HG03521 (cell line): Measurements from ENCODE around the gene NEDD4L.

Source experiments
- ATAC-seq: cut with Tn5 transposase; IDR thresholded peaks from one replicate; pipeline ENCODE4 v1.9.1; 2021; ENCODE audit warnings: mild to moderate bottlenecking, moderate library complexity; ENCODE audit not compliant: unreplicated experiment

Gene NEDD4L

DNA sequence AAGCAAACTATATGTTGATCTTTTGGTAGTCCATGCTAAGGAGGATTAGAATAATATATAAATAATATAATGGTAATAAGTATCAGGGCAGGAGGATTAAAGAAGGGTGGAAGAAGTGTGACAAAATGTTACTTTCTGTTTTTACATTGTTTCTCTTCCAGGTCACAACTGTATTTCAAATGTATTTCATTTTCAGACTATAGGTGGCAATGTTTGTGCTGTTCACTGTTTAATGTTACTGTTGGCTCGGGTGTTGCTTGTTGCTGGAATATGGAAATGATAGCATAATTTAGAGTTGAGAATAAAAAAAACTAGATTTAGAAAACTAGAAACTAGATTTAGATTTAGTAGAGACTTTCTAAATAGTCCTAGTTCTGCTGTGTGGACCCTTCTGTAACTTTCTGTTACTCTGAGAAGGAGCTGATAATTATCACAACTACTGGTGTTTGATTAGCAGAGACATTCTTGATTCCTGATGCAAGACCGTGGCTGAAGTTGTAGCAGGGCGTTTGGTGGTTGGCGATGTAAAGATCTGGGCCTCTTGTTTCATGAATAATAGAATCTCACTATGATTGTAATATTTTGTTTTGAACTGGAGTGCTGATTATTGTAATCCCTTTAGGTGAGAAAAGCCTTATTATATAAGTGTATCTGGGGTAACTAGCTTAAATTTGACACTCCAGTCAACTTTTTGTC, 7.9 kb downstream of the NEDD4L start:
- ATAC-seq = no peak

DNA sequence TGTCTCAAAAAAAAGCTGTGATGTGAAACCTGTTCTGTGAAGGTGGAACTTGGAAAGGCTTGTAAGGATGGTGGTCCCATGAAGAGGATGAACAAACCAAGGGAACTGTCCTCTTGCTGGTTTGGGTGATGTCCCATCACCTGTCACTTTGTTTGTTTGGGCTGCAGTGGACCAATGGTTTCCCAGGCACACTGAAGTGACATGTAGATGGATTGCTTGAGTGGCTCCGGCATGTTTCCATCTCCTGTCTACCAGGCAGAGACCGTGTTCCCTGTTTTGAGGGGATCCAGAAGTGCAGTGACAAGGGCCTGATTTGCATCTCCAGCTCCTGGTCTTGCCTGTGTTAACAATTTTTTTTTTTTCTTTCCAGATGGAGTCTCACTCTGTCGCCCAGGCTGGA, 8.9 kb downstream of the NEDD4L start:
- ATAC-seq = no peak

DNA sequence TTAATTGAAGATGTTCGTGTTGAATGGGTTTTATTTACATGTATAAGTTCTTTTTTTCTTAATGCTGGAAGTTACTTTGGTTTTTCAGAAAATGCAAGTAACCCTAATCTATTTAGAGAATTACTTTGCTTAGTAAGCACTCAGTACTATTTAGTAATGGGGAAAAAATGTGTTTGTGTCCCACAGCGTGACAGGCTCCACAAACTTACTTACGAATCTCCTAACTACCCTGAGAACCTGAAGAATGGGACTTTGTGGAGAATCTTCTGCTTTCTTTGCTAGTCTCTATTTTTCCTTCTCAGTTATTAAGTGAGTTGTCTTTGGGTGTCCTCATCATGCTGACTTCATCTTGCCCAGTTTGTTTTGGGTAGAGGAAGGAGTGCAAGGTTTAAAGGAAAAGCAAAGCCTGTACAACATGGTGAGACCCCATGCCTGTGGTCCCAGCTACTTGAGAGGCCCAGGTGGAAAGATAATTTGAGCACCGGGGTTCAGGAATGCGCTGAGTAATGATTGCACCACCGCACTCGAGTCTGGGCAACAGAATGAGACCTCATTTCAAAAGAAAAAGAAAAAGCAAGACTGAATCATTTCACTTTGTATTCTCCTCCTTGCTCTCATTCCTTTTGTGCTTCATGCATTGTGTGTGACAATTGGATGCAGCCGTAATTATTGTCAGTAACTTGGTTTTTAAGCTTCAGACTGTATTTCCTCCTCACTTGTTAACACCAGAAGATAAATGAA, 10.2 kb downstream of the NEDD4L start:
- ATAC-seq = no peak

DNA sequence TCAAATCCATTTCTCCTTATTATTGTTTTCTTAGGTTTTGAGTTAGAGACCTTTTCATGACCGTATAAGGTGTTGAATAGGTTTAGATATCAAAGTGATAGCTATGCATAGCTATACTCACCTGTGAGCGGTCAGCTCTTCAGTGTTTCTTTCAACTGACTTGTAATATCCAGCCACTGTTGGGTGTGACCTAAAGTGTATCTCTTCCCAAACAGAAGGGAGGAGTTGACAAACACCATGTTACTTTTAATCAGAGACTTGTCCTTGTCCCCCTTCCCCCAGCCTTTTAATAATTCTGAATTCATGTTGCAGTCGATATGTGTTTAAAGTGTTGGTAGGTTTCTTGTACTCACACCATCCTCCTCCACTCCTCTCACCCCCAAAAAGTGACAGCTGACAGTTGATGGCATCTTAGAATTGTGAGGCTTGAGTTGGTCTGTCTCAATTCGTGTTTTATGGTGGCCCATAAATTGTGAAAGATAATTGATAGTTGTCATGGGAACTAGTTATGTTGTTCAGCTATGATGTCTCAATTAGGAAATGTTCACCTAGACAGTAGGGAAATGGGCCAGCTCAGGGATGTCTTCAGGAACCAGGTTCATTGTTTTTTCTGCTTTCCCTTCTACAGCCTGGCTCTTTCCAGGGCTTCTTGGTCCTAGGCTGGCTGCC, 12.0 kb downstream of the NEDD4L start:
- no peak for ATAC-seq

DNA sequence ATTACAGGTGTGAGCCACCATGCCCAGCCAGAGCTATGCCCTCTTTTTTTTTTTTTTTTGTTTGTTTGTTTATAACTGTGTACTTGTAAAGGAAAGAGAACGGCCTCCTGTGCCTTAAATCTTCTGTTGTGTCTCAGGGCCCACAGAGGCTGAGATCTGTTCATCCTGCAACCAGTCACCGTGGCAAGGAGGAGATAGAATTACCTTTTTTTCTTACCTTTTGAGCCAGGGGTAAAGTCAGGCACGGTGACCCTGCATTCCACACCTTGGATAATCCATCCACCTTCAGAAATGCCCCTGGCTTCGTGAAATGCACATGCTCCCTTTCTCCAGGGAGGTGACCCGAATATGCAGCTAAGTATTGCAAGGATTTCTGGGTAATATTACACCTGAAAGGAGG, 12.8 kb downstream of the NEDD4L start:
- ATAC-seq = no peak

DNA sequence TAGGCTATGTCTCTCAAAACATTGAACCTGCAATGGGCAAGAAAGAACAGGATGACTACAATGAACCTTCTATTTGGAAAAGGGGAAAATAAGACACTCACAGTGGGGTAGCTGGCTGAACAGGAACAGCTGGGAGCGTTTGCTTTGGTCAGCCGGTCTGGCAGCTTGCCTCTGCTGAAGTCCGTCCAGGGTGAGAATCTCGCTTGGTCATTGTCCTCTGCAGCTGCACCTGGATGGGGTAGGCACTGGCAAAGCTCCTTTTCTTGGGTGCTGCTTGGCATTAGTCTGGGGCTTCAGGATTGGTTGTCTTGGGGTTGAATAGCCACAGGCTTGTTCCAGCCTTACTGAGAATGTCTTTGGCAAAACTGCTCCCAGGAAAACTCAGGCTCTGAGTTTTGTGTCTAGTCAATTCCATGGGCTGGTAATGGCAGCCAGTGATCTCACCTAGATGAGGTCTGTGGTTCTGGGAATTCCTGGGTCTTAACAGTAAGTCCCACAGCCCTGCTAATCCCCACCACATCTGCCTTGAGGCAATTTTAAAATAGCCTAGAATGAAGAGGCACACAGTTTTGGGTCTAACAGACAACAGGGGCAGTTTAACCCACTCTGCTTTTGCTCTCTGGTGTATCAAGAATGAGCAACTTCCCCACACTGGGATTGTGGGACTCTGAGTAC, 13.4 kb downstream of the NEDD4L start:
- no peak for ATAC-seq

DNA sequence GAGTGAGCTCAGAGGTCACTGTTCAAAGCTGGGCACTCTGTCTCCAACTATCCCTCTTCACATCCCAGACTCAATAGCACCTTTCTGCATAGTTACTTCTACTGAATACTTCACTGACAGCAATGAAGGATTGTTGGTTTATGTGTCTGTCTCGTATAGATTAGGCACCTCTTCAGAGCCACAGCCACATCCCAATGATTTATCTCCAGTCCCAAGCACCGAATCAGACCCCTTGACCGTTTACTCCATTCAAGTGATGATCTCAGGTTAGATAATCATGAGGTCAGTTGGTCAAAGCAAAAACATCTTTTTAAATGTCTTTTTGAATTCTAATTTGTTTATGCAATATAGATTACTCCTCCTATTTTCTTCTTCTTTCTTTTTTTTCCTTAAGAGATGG, 14.7 kb downstream of the NEDD4L start:
- no peak for ATAC-seq

DNA sequence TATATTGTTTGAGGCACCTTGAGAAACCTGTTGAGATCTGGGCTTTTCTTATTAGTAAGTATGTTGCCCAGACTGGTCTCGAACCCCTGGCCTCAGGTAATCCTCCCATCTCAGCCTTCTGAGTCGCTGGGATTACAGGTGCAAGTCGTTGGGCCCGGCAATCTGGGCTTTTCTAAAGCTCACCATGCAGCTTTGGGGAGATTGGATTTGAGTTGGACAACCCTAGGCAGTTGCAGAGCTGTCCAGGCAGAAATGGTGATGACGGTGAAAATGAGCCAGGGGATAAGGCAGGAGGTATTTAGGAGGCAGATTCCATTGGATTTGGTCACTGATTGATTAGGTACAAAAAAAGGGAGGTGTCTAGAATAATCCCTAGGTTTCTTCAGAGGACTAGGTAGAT, 16.2 kb downstream of the NEDD4L start:
- no peak for ATAC-seq

DNA sequence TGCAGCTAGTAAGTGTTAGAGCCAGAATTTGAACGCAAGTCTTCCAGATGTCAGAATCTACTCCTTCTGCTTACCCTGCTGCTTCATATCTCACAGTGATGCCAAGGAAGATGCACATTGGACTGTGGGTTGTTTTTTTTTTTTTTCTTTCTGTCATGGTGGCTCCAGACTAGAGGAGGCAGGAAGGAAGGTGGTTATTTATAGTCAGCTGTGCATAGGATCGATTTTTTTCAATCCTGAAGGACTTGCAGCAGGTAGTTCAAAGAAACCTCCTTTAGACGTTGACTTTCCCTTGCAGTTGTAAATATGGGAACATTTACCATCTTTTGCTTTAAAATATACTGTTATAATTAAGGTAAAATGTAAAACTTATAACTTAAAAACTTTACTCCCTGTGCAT, 17.3 kb downstream of the NEDD4L start:
- no peak for ATAC-seq

DNA sequence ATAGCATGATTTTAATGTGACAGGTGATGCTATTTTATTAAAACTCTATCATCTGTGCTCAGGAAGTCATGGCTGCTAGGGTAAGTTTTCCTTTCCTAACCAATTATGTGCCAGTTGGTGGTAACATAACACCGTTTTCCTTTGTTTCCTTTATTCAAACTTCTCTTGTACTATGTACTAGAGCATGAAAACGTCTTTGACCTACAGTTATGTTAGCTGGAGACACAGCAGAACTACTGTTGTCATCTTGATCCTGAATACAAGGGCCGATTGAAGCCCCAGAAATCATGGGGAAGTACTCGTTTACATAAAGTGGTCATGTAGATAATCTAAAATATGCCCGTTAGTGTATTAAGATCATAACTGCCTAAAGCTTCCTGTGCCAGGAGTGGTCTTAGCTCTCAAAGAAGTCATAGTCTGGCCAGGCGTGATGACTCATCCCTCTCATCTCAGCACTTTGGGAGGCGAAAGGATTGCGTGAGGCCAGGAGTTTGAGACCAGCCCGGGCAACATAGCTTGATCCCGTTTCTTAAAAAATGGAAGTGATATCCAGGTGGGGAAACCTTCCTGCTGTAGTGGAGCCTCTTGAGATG, 20.5 kb downstream of the NEDD4L start:
- ATAC-seq = no peak

DNA sequence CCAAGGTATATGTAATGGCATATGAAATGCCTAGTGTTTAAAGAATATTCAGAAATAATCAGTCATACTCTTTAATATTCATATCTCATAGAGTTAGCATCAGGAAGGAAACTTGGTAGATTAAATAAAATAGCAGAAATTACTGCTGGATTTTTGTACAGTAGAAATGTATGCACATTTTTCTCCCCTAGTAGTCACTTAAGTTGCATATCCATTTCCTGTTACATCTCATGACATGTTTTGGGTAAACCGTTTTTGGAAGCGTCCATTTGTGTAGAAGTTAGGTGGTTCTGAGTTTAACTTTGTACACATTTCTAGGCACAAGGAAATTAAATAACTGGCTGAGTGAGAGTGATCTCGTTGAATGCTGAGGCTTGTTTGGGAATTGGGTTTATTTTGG, 21.9 kb downstream of the NEDD4L start:
- ATAC-seq = no peak

DNA sequence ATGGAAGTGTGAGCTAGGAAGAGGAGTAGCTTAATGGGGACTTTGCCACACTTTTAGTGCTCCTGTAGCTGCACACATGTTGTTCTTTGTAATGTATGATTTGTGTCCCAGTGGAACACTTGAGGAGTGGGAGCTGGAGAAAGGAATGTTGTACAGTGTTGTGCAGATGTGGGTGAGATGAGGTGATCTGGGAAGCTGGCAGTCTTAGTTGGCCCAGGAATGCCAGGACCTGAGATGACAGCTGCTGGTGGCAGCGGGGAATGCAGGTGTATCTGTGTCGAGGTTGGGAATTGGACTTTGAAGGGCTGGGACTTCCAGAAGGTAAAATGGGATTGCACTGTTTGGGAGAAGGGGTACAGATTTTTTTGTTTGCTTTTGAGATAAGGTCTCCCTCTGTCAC, 23.6 kb downstream of the NEDD4L start:
- ATAC-seq = no peak

DNA sequence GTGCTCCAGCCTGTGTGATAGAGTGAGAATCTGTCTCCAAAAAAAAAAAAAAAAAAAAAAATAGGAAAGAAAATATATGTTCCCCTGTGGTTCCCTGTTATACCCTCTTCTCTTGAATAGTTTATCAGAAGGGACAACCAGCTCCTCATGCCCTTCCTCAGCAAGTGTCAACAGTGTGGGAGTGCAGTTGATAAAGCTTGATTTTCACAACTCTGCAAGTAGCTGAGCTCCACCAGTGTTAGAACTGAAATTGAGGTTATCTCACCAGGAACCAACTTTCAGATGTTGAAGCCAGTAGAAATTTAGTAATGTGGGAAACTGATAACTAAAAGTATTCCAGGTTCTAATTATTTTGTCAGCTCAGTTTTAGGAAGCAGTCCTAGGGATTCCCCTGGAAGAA, 25.1 kb downstream of the NEDD4L start:
- no peak for ATAC-seq

DNA sequence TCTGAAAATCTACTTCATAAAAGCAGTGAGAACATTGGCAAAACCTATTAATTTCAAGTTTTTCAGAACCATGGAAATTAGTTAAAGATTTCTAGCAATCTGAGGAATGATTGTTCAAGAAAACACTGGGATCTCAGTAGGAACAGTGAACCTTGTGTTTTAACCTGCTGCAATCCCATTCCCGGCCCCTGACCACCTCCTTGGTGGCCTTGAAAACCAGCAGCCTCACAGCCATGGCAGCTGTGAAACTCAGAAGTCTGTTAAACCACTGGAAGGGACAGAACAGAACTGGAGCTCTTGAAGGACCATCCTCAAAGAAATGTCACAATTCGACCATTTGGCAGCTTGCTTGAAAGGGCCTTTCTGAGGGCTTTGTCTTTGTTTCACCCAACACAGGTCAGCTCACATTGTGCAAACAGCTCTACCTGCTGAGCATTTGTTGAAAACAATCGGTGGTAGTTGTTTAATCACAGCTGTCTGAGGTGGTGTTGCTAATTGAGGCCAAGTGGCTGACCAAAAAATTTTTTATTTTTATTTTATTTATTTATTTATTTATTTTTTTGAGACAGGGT, 25.8 kb downstream of the NEDD4L start:
- ATAC-seq = no peak

DNA sequence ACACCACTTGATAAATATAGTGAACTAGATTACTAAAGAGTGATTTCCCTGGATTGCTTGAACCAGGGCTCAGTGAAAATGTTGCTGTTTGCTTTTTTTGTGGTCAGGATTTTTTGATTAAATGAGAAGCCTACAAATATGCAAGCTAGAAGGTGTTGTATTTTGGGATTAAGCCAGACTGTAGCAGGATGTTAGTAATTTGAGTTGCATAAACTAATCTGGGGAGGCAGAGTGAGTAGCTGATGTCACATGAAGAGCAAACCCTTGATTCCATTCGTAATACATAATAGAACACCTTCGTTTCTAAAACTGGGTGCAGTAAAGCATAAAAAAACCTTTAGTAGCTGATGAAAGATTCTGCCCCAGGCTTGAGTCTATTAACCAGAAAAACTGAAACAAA, 32.0 kb downstream of the NEDD4L start:
- ATAC-seq = no peak

DNA sequence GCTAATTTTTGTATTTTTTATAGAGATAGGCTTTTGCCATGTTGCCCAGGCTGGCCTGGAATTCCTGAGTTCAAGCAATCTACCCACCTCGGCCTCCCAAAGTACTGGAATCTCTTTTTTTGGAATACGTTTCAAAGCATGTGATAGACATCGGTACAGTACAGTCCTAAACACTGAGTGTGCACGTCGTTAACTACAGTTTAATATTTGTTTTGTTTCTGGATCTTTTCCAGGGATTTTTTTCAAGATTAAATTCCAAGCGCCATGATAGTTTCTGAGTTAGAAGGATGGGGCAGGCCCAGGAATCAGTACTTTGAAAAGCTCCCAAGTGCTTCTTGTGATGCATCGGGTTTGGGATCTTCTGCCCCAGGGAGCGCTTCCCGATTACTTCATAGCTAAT, 33.3 kb downstream of the NEDD4L start:
- ATAC-seq = no peak

DNA sequence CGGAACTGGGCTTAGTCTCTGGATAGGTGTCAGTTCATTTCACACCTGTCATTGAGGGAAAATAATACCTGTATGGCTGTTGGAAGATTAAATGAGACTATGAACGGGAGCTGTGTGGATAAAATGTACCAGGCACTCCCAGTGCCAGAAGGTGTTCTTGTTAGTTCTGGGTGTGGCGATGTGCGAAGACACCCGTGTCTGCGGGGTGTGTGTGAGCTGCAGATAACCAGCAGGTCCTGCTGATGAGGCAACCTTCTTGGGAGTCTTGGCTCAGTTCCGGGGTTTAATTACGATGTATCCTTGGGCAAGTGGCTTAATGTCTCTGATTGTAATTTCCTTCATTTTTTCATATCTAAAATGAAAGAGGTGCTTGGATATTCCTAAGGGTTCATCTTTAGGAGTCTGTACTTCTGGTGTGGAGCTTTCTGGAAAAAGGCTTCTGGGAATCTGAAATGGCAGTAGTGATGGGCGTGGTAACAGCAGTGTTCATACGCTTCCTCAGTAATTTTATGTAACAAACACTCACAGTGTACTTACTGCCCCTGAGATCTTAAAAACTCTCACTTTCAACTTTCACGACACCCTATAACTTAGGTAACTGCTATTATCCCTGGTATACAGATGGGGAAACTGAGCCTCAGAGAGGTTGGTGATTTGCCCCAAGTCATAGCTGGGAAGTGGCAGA, 35.0 kb downstream of the NEDD4L start:
- ATAC-seq = no peak

DNA sequence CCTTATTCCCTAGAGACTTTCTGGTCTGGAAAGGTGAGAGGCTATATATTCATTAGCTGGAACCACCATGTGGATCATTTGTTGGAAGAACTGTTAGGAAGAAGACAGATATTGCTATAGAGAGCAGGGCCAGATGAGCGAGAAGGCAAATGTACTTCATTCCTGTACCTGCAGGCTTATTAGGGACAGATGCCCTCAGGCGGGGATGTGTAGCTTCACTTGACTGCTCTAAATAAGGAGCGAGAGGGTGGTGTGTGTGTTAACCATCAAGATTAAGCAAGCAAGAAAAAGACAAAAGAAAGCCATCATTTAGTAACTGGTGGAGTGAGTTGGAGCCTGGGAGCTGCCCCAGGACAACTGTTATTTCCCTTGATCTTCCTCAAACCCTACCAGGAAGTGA, 36.4 kb downstream of the NEDD4L start:
- no peak for ATAC-seq

DNA sequence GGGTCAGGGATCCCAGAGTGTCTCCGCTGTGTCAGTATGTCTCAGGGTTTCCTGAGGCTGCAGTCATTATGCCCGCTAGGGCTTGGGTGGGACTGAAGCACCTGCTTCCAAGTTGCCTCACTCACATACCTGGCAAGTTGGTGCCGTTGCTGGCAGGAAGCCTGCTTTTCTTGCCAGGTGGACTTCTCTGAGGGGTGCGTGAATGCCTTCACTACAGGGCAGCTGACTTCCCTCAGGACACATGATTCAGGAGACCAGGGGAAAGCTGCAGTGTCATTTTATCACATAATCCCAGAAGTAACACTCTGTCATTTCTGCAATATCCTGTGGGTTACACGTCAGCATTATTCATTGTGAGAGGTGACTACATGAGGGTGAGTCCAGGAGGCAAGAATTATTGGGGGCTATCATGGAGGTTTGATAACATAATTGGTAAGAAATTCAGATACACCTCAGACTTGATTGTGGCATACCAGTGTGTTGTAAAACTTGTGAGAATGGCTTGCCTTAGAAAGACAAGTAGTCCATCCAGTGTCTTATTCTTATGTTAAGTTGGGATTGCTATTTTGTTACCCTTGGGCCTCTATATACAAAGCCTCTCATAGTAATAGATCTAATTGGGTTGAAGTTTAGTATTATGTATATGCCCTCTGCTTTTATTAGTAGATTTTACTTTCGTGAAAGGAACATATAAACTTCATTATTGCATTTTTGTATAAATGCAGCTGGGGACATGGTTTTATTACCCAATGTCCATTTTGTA, 44.1 kb downstream of the NEDD4L start:
- ATAC-seq = no peak

DNA sequence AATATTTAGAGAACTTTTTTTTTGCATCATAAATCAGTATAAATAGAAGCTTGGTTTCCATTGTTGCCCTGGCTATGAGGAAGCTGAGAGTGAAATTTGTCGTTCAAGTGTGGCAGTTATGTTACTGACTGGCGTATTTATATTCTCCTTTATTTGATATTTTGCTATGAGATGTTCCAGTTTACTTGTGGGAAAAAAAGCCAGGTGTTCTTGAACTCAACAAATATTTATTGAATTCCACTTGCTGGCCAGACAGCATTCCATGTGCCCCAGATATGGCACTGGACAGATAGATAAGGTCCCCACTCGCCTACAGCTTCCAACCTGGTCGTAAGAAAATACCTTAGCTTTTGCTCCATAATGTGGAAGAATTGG, 44.7 kb downstream of the NEDD4L start:
- ATAC-seq = no peak
